BLaER1 (cell line): Measurements from ENCODE around the gene SREBF1.

Source experiments
- H3K27ac ChIP-seq: shearing (Covaris generic); formaldehyde crosslinking; 2 replicates; pipeline ENCODE4 v1.8.1; 2022
- H3K27me3 ChIP-seq: shearing (Covaris generic); formaldehyde crosslinking; 2 replicates; pipeline ENCODE4 v1.8.1; 2022
- H3K36me3 ChIP-seq: shearing (Covaris generic); formaldehyde crosslinking; 2 replicates; pipeline ENCODE4 v1.8.1; 2022
- H3K4me1 ChIP-seq: shearing (Covaris generic); formaldehyde crosslinking; 2 replicates; pipeline ENCODE4 v1.8.1; 2022
- H3K4me2 ChIP-seq: shearing (Covaris generic); formaldehyde crosslinking; 2 replicates; pipeline ENCODE4 v1.8.1; 2022
- H3K4me3 ChIP-seq: shearing (Covaris generic); formaldehyde crosslinking; 2 replicates; pipeline ENCODE4 v1.8.1; 2022
- H3K9ac ChIP-seq: shearing (Covaris generic); formaldehyde crosslinking; 2 replicates; pipeline ENCODE4 v1.8.1; 2022
- H3K9me3 ChIP-seq: shearing (Covaris generic); formaldehyde crosslinking; 2 replicates; pipeline ENCODE4 v1.8.1; 2022
- H4K20me1 ChIP-seq: shearing (Covaris generic); formaldehyde crosslinking; 2 replicates; pipeline ENCODE4 v1.8.1; 2022
- Cebpa-rat ChIP-seq: shearing (Covaris generic); IDR thresholded peaks from 2 replicates; pipeline ENCODE4 v1.8.1; 2022

SREBF1 gene

GRCh38 chr17:17843096-17843495 lies 6.3 kb upstream of the SREBF1 start:
- no peaks in the 10 kb centered on the region for H3K27me3 ChIP-seq
- no peak for TF ChIP-seq Cebpa-rat
- H3K27ac ChIP-seq = no peak overlapping the region
- no peaks in the 10 kb centered on the region for H3K9me3 ChIP-seq
- no peak overlapping the region for H3K4me2 ChIP-seq
- H3K4me1 ChIP-seq = peaks cover 90% of the 10 kb centered on the region
- no peak overlapping the region for H3K9ac ChIP-seq
- H3K4me3 ChIP-seq = no peak overlapping the region
- H4K20me1 ChIP-seq = no peaks in the 10 kb centered on the region
- no peaks in the 10 kb centered on the region for H3K36me3 ChIP-seq

DNA sequence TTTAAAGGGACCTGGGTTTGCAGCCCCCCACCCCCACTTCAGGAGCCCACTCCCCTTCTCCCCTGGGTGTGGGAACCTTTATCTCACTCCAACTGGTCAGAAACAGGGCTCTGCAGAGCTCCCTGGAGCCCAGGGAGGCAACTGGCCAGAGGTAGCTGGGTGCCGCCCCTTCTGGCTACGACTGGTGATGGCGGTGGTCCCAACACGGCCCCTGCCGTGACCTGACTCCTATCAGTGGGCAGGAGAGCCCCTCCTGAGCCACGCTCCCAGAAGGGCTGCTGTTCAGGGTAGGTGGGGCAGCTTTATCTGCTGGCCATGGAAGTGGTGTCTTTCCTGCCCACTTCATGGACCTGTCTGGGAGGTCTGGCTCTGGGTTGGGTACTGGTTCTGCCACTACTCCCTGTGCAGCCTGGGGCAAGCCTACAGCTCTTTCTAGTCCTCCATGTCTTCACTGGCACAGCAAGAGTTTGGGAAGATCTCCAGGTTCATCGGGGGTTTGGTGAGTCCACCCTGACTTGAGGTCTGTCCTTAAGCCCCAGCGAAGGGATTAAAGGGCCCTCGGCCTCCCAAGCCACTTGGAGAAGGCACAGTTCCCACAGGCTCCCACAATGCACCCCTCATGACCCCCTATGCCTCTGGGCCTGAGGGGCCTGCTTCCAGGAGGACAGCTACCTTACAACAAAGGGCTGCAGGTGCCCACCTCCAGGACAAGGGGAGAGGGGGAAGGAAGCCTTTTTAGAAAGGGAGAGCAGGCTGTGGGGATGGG lies 5.5 kb upstream of the SREBF1 start:
- Histone ChIP-seq H3K27me3 (no peaks in the 10 kb centered on the region), H3K27ac (peak overlapping the region; percentile 100), H3K4me1 (peaks cover 90% of the 10 kb centered on the region), H3K9me3 (no peaks in the 10 kb centered on the region), H3K9ac (peak overlapping the region; percentile 41; the same call in 1 of the 2 replicates), H3K36me3 (no peaks in the 10 kb centered on the region), H3K4me3 (no peak overlapping the region), H4K20me1 (no peaks in the 10 kb centered on the region), H3K4me2 (peak overlapping the region; percentile 100; the same call in 1 of the 2 replicates)
- TF ChIP-seq Cebpa-rat = no peak

GRCh38 chr17:17841601-17842025 lies 4.8 kb upstream of the SREBF1 start:
- Histone ChIP-seq H3K4me2 (peak overlapping the region; percentile 100), H3K36me3 (no peaks in the 10 kb centered on the region), H3K4me1 (peaks cover 88% of the 10 kb centered on the region), H3K4me3 (no peak overlapping the region), H3K9me3 (no peaks in the 10 kb centered on the region), H3K27ac (peak overlapping the region; percentile 100), H3K27me3 (no peaks in the 10 kb centered on the region), H4K20me1 (no peaks in the 10 kb centered on the region), H3K9ac (peak overlapping the region; percentile 41; the same call in 1 of the 2 replicates)
- no peak for TF ChIP-seq Cebpa-rat

GRCh38 chr17:17840751-17841591 lies 4.2 kb upstream of the SREBF1 start:
- peak overlapping the region; percentile 100 for H3K27ac ChIP-seq
- no peaks in the 10 kb centered on the region for H3K27me3 ChIP-seq
- no peak for TF ChIP-seq Cebpa-rat
- no peaks in the 10 kb centered on the region for H4K20me1 ChIP-seq
- H3K36me3 ChIP-seq = no peaks in the 10 kb centered on the region
- peak overlapping the region; percentile 100 for H3K4me2 ChIP-seq
- H3K4me3 ChIP-seq = no peak overlapping the region
- H3K4me1 ChIP-seq = peaks cover 82% of the 10 kb centered on the region
- H3K9me3 ChIP-seq = no peaks in the 10 kb centered on the region
- H3K9ac ChIP-seq = peak overlapping the region; percentile 75

DNA sequence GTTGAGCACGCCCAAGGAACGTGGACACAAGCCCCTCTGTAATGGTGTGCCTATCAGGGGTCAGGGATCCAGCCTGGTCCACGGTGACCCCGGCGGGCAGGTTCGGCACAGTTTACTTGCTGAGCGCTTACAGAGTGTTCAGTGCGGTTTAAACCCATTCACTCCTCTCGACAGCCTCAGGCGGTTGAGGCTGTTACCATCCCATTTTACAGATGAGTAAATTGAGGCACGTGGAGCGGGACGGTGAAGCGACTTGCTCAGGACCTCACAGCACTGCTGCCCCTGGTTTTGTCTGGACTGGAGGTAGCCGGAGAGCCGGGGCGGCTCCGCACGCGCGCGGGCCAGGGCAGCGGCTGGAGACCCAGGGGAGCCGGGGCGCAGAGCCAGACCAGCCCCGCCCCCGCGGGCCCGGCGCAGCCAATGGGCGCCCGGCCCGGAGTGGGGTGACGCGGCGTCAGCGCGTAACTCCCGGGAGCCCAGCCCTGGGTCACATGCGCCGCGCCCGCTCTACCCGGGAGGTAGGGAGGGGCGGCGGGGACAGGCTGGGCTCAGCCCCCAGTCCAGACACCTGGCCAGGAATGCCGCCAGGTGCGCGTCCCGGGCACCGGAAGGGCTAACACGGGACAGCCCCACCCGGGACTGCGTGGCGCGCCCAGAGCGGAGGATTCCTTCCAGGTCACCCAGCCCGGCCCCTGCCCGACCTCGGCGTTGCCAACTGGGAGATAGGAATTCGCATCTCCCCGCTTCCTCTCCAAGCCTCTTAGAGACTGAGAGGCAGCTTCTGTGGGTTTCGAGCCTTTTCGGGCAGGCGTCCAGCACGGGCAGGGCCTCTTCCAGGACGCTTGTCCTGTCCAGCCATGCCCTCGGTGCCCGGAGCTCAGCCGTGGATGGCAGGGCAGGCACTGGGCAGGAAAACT lies 3.3 kb upstream of the SREBF1 start:
- peak overlapping the region; percentile 100 for H3K27ac ChIP-seq
- peaks cover 9% of the 10 kb centered on the region for H4K20me1 ChIP-seq
- peak overlapping the region; percentile 100 for H3K4me2 ChIP-seq
- H3K36me3 ChIP-seq = 0 out of 2 replicates have a peak, but pooled peaks cover 6% of the 10 kb centered on the region
- TF ChIP-seq Cebpa-rat = no peak
- peaks cover 82% of the 10 kb centered on the region for H3K4me1 ChIP-seq
- H3K9ac ChIP-seq = peak overlapping the region; percentile 75
- peak overlapping the region; percentile 62 for H3K4me3 ChIP-seq
- H3K27me3 ChIP-seq = no peaks in the 10 kb centered on the region
- no peaks in the 10 kb centered on the region for H3K9me3 ChIP-seq

DNA sequence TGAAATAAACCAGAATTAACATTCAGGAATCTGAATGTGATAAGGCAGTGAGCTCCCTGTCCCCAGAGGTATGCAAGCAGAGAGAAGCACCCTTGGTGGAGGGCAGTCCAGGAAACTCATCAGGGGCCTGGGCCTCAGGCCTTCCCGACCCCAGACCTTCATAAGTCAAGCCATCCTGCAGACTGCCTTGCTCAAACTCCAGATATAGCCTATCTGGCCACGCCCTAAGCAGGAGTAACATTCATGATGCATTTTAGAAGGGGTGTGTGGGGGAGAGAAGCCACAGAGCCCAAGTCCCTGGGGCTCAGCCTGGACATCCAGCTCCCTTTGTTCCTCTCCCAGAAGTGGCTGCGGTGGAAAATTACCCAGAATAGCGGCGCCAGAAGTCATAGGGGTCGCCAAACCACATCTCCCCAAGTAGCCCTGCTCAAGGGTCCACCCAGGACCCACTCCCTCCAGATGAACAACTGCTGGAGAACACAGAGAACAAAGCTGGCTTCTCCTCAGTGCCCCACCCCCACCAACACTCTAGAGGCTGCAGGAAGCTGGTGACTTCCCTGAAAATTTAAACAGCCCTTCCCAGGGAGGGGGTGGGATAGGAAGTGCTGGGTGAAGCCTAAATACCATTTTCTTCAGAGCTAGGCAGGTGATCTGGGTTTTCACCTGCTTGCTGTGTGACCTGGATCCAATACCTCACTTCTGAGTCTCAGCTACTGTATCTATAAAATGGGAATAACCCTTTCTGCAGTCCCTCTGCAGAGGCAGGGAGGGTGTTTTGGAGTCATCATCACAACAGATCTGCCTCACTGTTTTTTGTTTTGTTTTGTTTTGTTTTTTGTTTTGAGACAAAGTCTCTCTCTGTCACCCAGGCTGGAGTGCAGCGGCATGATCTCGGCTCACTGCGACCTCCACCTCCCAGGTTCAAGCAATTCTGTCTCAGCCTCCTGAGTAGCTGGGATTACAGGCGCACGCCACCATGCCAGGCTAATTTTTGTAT lies 1.5 kb upstream of the SREBF1 start:
- H3K4me1 ChIP-seq = peaks cover 87% of the 10 kb centered on the region

DNA sequence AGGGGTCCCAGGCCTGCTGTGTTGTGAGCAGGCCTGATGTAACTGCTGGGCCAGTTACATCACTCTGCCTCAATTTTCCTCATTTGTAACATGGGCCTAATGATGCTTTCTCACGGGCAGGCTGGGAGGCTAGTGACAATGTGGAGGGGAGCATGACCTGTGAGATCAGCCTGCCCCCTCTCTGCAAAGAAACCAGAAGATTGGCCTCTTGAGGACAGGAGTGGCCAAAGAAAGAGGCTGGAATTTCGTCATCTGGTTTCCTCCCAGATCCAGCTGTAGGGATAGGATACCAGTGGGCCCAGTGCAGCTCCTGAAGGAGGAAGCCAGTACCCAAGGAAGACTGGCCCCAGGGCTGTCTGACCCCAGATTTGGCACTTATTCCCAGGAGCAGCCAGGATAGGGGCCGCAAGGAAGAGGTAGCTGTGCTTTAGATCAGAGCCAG lies 615 bp upstream of the SREBF1 start:
- H3K4me1 ChIP-seq = peaks cover 92% of the 10 kb centered on the region
- no peaks in the 10 kb centered on the region for H3K9me3 ChIP-seq
- H3K27ac ChIP-seq = peak overlapping the region; percentile 100
- no peaks in the 10 kb centered on the region for H3K27me3 ChIP-seq
- peak overlapping the region; percentile 100 for H3K4me2 ChIP-seq
- peak overlapping the region; percentile 100 for H3K4me3 ChIP-seq
- TF ChIP-seq Cebpa-rat = no peak
- peaks cover 35% of the 10 kb centered on the region for H4K20me1 ChIP-seq
- peaks cover 15% of the 10 kb centered on the region; the same call in 1 of the 2 replicates for H3K36me3 ChIP-seq
- H3K9ac ChIP-seq = peak overlapping the region; percentile 100

More for the DNA sequence above, 1.5 kb upstream of the SREBF1 start:
- Histone ChIP-seq H3K27ac (peak overlapping the region; percentile 100), H3K9ac (peak overlapping the region; percentile 100), H4K20me1 (peaks cover 26% of the 10 kb centered on the region), H3K36me3 (0 out of 2 replicates have a peak, but pooled peaks cover 9% of the 10 kb centered on the region), H3K9me3 (no peaks in the 10 kb centered on the region), H3K27me3 (no peaks in the 10 kb centered on the region), H3K4me2 (peak overlapping the region; percentile 100), H3K4me3 (peak overlapping the region; percentile 100)
- no peak for TF ChIP-seq Cebpa-rat

DNA sequence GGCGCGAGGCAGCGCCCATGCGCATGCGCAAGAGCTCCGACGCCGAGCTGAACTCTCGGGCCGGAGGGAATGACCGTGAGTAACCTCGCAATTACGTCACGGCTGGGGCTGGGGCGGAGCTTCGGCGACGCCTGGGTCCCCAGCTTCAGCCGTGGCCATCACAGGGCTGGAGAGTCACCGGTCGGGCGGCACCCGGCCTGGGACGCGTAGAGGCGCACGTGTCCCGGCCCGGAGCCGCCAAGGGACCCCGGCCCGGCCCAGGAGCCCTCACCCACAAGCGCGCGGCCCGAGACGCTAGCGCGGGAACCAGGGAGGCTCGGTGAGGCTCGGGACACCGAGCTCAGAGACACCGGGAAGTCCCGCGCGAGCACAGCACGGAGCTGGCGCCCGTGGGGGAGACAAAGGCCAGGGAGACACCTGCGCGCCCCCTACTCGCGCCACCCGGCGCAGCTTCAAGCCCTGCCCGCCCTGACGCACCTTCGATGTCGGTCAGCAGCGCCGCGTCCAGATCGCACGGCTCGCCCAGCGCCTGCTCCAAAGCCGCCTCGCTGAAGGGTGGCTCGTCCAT lies 452 bp downstream of the SREBF1 start:
- peaks cover 26% of the 10 kb centered on the region for H3K36me3 ChIP-seq
- H3K9ac ChIP-seq = peak overlapping the region; percentile 100
- H4K20me1 ChIP-seq = peaks cover 46% of the 10 kb centered on the region
- H3K27ac ChIP-seq = peak overlapping the region; percentile 100
- no peaks in the 10 kb centered on the region for H3K9me3 ChIP-seq
- H3K4me2 ChIP-seq = peak overlapping the region; percentile 100
- H3K27me3 ChIP-seq = no peaks in the 10 kb centered on the region
- H3K4me3 ChIP-seq = peak overlapping the region; percentile 100
- H3K4me1 ChIP-seq = peaks cover 92% of the 10 kb centered on the region
- peak; percentile 38; the same call in 1 of the 2 replicates for TF ChIP-seq Cebpa-rat
